ENCODE data around the gene AKAP14. TPM values are rescaled to one million over a fixed set of nuclear protein-coding genes. Genes with fewer than 3 reads are reported as not detected.

Gene AKAP14
- total RNA-seq, 1 experiment from 2014 or later, result not detected

GRCh38 chrX:119870626-119871131 lies 25.0 kb upstream of the AKAP14 start:
- H3K4me1 Mint-ChIP-seq (ENCODE audit: insufficient read depth, unreplicated experiment), result no peaks in the 10 kb centered on the region
- H3K4me3 Mint-ChIP-seq (ENCODE audit: unreplicated experiment), result peak overlapping the region; percentile 91
- intact Hi-C loops (cut with micrococcal nuclease), result loop anchor here (1.0 kb wide), 1 partner anchor 79 kb away; the partner anchor contains the start of gene RPL39
- peaks cover 32% of the 10 kb centered on the region for H3K36me3 Mint-ChIP-seq (ENCODE audit: insufficient read depth, unreplicated experiment)
- H3K27me3 Mint-ChIP-seq (ENCODE audit: insufficient read depth, unreplicated experiment), result no peaks in the 10 kb centered on the region
- TF ChIP-seq CTCF (IDR thresholded peaks at IDR 0.05; ENCODE audit: unreplicated experiment), result no peak
- ChIA-PET POLR2A (interaction anchor here (0.6 to 3.4 kb wide), 12 partner anchors 9 to 297 kb away, joined by 3 to 74 read pairs (median 4); partner anchors contain the start of genes RPL39 and UPF3B), CTCF (interaction anchor here (0.7 to 1.6 kb wide), 6 partner anchors 8 to 355 kb away, joined by 3 to 4 read pairs (median 3); no protein-coding TSS in a partner anchor)
- peak overlapping the region; percentile 83 for H3K27ac Mint-ChIP-seq (ENCODE audit: low read depth, unreplicated experiment)
- no peaks in the 10 kb centered on the region for H3K9me3 Mint-ChIP-seq (ENCODE audit: unreplicated experiment)
- no TSS peak for BruUV-seq (replicated peaks)
- DNase-seq (ENCODE audit: unreplicated experiment), result no peak

- CTCF ChIA-PET, result interaction anchor here (0.7 to 1.6 kb wide), 3 partner anchors 10 to 54 kb away, joined by 3 to 4 read pairs (median 3); no protein-coding TSS in a partner anchor
- no peak for TF ChIP-seq CTCF (IDR thresholded peaks at IDR 0.05; ENCODE audit: unreplicated experiment)
- intact Hi-C loops (cut with micrococcal nuclease), result loop anchor here (1.0 kb wide), 1 partner anchor 80 kb away; the partner anchor contains the start of gene RPL39
- Mint-ChIP-seq H3K27me3 (ENCODE audit: insufficient read depth, unreplicated experiment) (no peaks in the 10 kb centered on the region), H3K4me1 (ENCODE audit: insufficient read depth, unreplicated experiment) (no peaks in the 10 kb centered on the region), H3K9me3 (ENCODE audit: unreplicated experiment) (no peaks in the 10 kb centered on the region), H3K4me3 (ENCODE audit: unreplicated experiment) (peak overlapping the region; percentile 91), H3K36me3 (ENCODE audit: insufficient read depth, unreplicated experiment) (peaks cover 32% of the 10 kb centered on the region), H3K27ac (ENCODE audit: low read depth, unreplicated experiment) (peak overlapping the region; percentile 83)
- POLR2A ChIA-PET, result interaction anchor here (0.6 to 3.4 kb wide), 13 partner anchors 9 to 581 kb away, joined by 3 to 74 read pairs (median 4); partner anchors contain the start of genes RPL39 and UPF3B
- DNase-seq (ENCODE audit: unreplicated experiment), result peak; percentile 25
- TSS peak; percentile 82 for BruUV-seq (replicated peaks)
These were observed 24.5 kb upstream of the AKAP14 start for GRCh38 chrX:119871245-119871598.

- Mint-ChIP-seq H3K36me3 (ENCODE audit: insufficient read depth, unreplicated experiment) (peaks cover 32% of the 10 kb centered on the region), H3K4me3 (ENCODE audit: unreplicated experiment) (peak within 1 kb of the TSS; percentile 91), H3K27me3 (ENCODE audit: insufficient read depth, unreplicated experiment) (no peaks in the 10 kb centered on the region), H3K27ac (ENCODE audit: low read depth, unreplicated experiment) (peak within 1 kb of the TSS; percentile 83), H3K9me3 (ENCODE audit: unreplicated experiment) (no peaks in the 10 kb centered on the region), H3K4me1 (ENCODE audit: insufficient read depth, unreplicated experiment) (no peaks in the 10 kb centered on the region)
- peak; percentile 86 for DNase-seq (ENCODE audit: unreplicated experiment)
- ChIA-PET CTCF (no interaction called here), POLR2A (interaction anchor here (0.6 to 3.4 kb wide), 14 partner anchors 9 to 580 kb away, joined by 3 to 74 read pairs (median 4); partner anchors contain the start of genes RPL39 and UPF3B)
- TSS peak; percentile 71 for BruUV-seq (replicated peaks)
- no peak for TF ChIP-seq CTCF (IDR thresholded peaks at IDR 0.05; ENCODE audit: unreplicated experiment)
- intact Hi-C loops (cut with micrococcal nuclease), result loop anchor here (1.0 kb wide), 1 partner anchor 80 kb away; the partner anchor contains the start of gene RPL39
These were observed 23.9 kb upstream of the AKAP14 start, which contains the start of the genes NDUFA1 and RNF113A for GRCh38 chrX:119871599-119872395. NDUFA1 (plus strand) TSS chrX:119871832; CDS start chrX:119871912, 80 bp downstream. RNF113A (minus strand) TSS chrX:119871733; CDS start chrX:119871613, 120 bp downstream.

- TF ChIP-seq CTCF (IDR thresholded peaks at IDR 0.05; ENCODE audit: unreplicated experiment), result no peak
- Mint-ChIP-seq H3K27me3 (ENCODE audit: insufficient read depth, unreplicated experiment) (no peaks in the 10 kb centered on the region), H3K9me3 (ENCODE audit: unreplicated experiment) (no peaks in the 10 kb centered on the region), H3K4me3 (ENCODE audit: unreplicated experiment) (no peak overlapping the region), H3K27ac (ENCODE audit: low read depth, unreplicated experiment) (no peak overlapping the region), H3K4me1 (ENCODE audit: insufficient read depth, unreplicated experiment) (no peaks in the 10 kb centered on the region), H3K36me3 (ENCODE audit: insufficient read depth, unreplicated experiment) (peaks cover 53% of the 10 kb centered on the region)
- intact Hi-C loops (cut with micrococcal nuclease), result no loop called here
- ChIA-PET POLR2A (interaction anchor here (1.6 kb wide), 1 partner anchor 87 kb away, joined by 6 read pairs; the partner anchor contains the start of gene RPL39), CTCF (interaction anchor here (0.6 to 1.8 kb wide), 7 partner anchors 9 to 642 kb away, joined by 3 to 6 read pairs (median 3); partner anchors contain the start of gene PGRMC1)
- BruUV-seq (replicated peaks), result no TSS peak
- DNase-seq (ENCODE audit: unreplicated experiment), result no peak
These were observed 17.0 kb upstream of the AKAP14 start for GRCh38 chrX:119878740-119879139.
